GM23338 (cell line): Measurements from ENCODE around the gene LHX1. TPM values are rescaled to one million over a fixed set of nuclear protein-coding genes. Genes with fewer than 3 reads are reported as not detected.

Experiments
- ATAC-seq: fragments of 200-7000 bp; cut with Tn5 transposase; 3 replicates; pipeline ENCODE4 v1.9.1; 2020
- DNase-seq: peaks from one replicate; pipeline ENCODE4 v3.0.0-alpha.2; 2015; ENCODE audit warnings: low spot score
- H2AFZ ChIP-seq: fragments of 200-600 bp; sonication (generic); 2 replicates; pipeline ENCODE4 v1.8.0; 2016; ENCODE audit warnings: antibody characterized with exemption, mild to moderate bottlenecking, moderate library complexity
- H3F3A ChIP-seq: fragments of 200-600 bp; sonication (generic); replicated peaks from 2 replicates; pipeline ENCODE4 v1.8.0; 2017; ENCODE audit warnings: antibody characterized with exemption, mixed run types, low read depth
- H3K27ac ChIP-seq: fragments of 200-600 bp; sonication (generic); 2 replicates; pipeline ENCODE4 v1.6.1; 2016; ENCODE audit warnings: low read depth
- H3K27me3 ChIP-seq: fragments of 200-600 bp; sonication (generic); 2 replicates; pipeline ENCODE4 v1.8.0; 2016; ENCODE audit warnings: mild to moderate bottlenecking, mixed run types, moderate library complexity; ENCODE audit not compliant: insufficient read depth
- H3K36me3 ChIP-seq: fragments of 200-600 bp; sonication (generic); 2 replicates; pipeline ENCODE4 v1.8.0; 2016; ENCODE audit warnings: mild to moderate bottlenecking; ENCODE audit not compliant: insufficient read depth
- H3K4me1 ChIP-seq: fragments of 200-600 bp; sonication (generic); 2 replicates; pipeline ENCODE4 v1.8.0; 2016; ENCODE audit warnings: mild to moderate bottlenecking, moderate library complexity; ENCODE audit not compliant: insufficient read depth
- H3K4me2 ChIP-seq: fragments of 200-600 bp; sonication (generic); 2 replicates; pipeline ENCODE4 v1.7.1; 2017; ENCODE audit warnings: mixed run types
- H3K4me3 ChIP-seq: fragments of 200-600 bp; sonication (generic); 2 replicates; pipeline ENCODE4 v1.6.1; 2016; ENCODE audit warnings: mixed run types
- H3K79me2 ChIP-seq: fragments of 200-600 bp; sonication (generic); replicated peaks from 2 replicates; pipeline ENCODE4 v1.8.0; 2017; ENCODE audit warnings: mild to moderate bottlenecking; ENCODE audit not compliant: insufficient read depth
- H3K9me2 ChIP-seq: fragments of 200-600 bp; sonication (generic); 2 replicates; pipeline ENCODE4 v1.8.0; 2017; ENCODE audit not compliant: insufficient read depth
- H4K20me1 ChIP-seq: fragments of 200-600 bp; sonication (generic); replicated peaks from 2 replicates; pipeline ENCODE4 v1.8.0; 2017; ENCODE audit warnings: mild to moderate bottlenecking; ENCODE audit not compliant: insufficient read depth
- H3K27ac Mint-ChIP-seq: 2 replicates; pipeline ENCODE4 v1.8.0; 2020; ENCODE audit warnings: inconsistent platforms, mild to moderate bottlenecking, moderate library complexity, mixed read lengths
- H3K27me3 Mint-ChIP-seq: 3 replicates; pipeline ENCODE4 v1.8.0; 2022; ENCODE audit warnings: low read depth, mild to moderate bottlenecking, moderate library complexity, mixed read lengths, inconsistent platforms; ENCODE audit not compliant: insufficient read depth, poor library complexity
- H3K36me3 Mint-ChIP-seq: 3 replicates; pipeline ENCODE4 v1.8.0; 2021; ENCODE audit warnings: low read depth, mild to moderate bottlenecking, inconsistent platforms, moderate library complexity, mixed read lengths
- H3K4me1 Mint-ChIP-seq: 3 replicates; pipeline ENCODE4 v1.8.0; 2020; ENCODE audit warnings: mild to moderate bottlenecking, inconsistent platforms, mixed read lengths
- H3K4me3 Mint-ChIP-seq: 3 replicates; pipeline ENCODE4 v1.8.0; 2021; ENCODE audit warnings: moderate library complexity, mild to moderate bottlenecking, inconsistent platforms, mixed read lengths
- H3K9me3 Mint-ChIP-seq: 3 replicates; pipeline ENCODE4 v1.8.0; 2020; ENCODE audit warnings: moderate library complexity, mild to moderate bottlenecking, inconsistent platforms, mixed read lengths
- CREB1 ChIP-seq: fragments of 250-450 bp; sonication (Bioruptor Pico); IDR thresholded peaks from 2 replicates; pipeline ENCODE4 v1.5.0; 2020; ENCODE audit warnings: low read depth, mild to moderate bottlenecking, moderate library complexity
- CTCF ChIP-seq, 2 experiments: fragments of 200-600 bp in 1 of 2; sonication (generic) in 1 of 2; conservative IDR thresholded peaks; 2 replicates each; pipeline versions ENCODE4 v1.5.1 to v1.6.1; 2016 to 2017; ENCODE audit warnings: antibody characterized with exemption in 2 of 2, low read depth in 2 of 2, mild to moderate bottlenecking in 2 of 2, moderate library complexity in 1 of 2
- EZH2phosphoT487 ChIP-seq: fragments of 200-600 bp; sonication (generic); IDR thresholded peaks from one replicate; pipeline ENCODE4 v1.8.1; 2018; ENCODE audit warnings: antibody characterized with exemption; ENCODE audit not compliant: unreplicated experiment
- JUNB ChIP-seq: IDR thresholded peaks from one replicate; pipeline ENCODE4 v1.6.1; 2016; ENCODE audit warnings: antibody characterized with exemption; ENCODE audit not compliant: unreplicated experiment
- NANOG ChIP-seq: IDR thresholded peaks from 2 replicates; pipeline ENCODE4 v1.6.1; 2016; ENCODE audit warnings: antibody characterized with exemption, borderline replicate concordance
- POLR2AphosphoS5 ChIP-seq: IDR thresholded peaks from 2 replicates; pipeline ENCODE4 v1.6.1; 2016; ENCODE audit warnings: antibody characterized with exemption, low read depth
- ZNF114 ChIP-seq: fragments of 250-450 bp; sonication (Bioruptor Pico); IDR thresholded peaks from 2 replicates; pipeline ENCODE4 v1.5.0; 2020; ENCODE audit warnings: mild to moderate bottlenecking, moderate library complexity
- ZNF331 ChIP-seq: fragments of 250-450 bp; sonication (Bioruptor Pico); IDR thresholded peaks from 2 replicates; pipeline ENCODE4 v1.5.0; 2020; ENCODE audit warnings: low read depth, mild to moderate bottlenecking, moderate library complexity
- polyA plus RNA-seq: library from polyadenylated mRNA; unstranded; fragments of >200 nt; fragmentation: Nextera tagmentation; extraction: Ambion mirVana; gene quantifications from 2 replicates; pipeline ENCODE4 v1.2.1, GENCODE V29; 2016
- total RNA-seq: library from RNA; depleted of rRNA; stranded (reverse); fragments of >200 nt; shearing (Covaris generic); gene quantifications from 2 replicates; pipeline ENCODE4 v1.2.3, GENCODE V29; 2014
- TF ChIP-seq, protein P1 (sequence below): IDR thresholded peaks from 2 replicates; pipeline ENCODE4 v1.6.1; 2016; ENCODE audit warnings: antibody characterized with exemption
- TF ChIP-seq, protein P2 (sequence below): fragments of 250-450 bp; sonication (Bioruptor Pico); IDR thresholded peaks from 2 replicates; pipeline ENCODE4 v1.5.0; 2020; ENCODE audit warnings: mild to moderate bottlenecking, moderate library complexity
- TF ChIP-seq, protein P3 (sequence below): IDR thresholded peaks from one replicate; pipeline ENCODE4 v1.6.1; 2018; ENCODE audit warnings: antibody characterized with exemption; ENCODE audit not compliant: unreplicated experiment

LHX1 gene
- total and polyA plus RNA-seq, 2 experiments from 2014 or later, result 0.52 to 0.74 TPM

DNA sequence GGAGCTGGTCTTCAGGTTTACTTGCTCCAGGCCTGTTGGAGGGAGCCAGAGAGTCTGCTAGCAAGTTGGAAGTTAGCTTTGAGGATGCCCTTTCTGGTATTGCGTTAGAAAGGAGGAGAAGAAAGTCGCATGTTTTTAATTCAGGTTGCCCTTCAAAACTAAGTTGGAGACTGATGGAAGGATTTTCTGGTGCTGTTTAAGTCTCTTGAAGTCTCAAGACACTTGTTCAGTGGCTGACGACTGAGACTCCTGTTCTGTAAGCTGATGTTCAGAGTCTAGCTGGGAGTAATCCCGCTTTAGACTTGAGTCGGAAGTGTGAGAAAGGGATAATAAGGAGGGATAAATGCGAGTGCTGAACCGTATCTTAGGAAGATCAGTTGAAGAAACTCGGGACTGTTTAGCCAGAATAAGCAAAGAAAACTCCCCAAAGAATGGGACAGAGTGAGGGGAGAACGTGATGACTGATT, 12.2 kb downstream of the LHX1 start:
- Histone ChIP-seq H3K4me2 (peak overlapping the region; percentile 99), H3K4me3 (peak overlapping the region; percentile 94), H3K4me1 (peaks cover 49% of the 10 kb centered on the region), H2AFZ (peak overlapping the region; percentile 92), H3F3A (peaks cover 34% of the 10 kb centered on the region; the same call in 1 of the 2 replicates), H3K27me3 (peaks cover 49% of the 10 kb centered on the region), H3K36me3 (peaks cover 23% of the 10 kb centered on the region), H3K9me2 (no peaks in the 10 kb centered on the region), H4K20me1 (peaks cover 21% of the 10 kb centered on the region), H3K79me2 (peaks cover 37% of the 10 kb centered on the region), H3K27ac (no peak overlapping the region; the same call in 1 of the 2 replicates)
- ATAC-seq (no peak), DNase-seq (no peak)
- Mint-ChIP-seq H3K4me1 (peaks cover 40% of the 10 kb centered on the region), H3K9me3 (no peaks in the 10 kb centered on the region), H3K27ac (0 out of 2 replicates have a peak overlapping the region, but pooled peaks have one; percentile 74), H3K27me3 (peaks cover 50% of the 10 kb centered on the region), H3K4me3 (peak overlapping the region; percentile 92), H3K36me3 (peaks cover 38% of the 10 kb centered on the region)
- TF ChIP-seq POLR2AphosphoS5 (no peak), ZNF331 (CRISPR knock-in tag) (no peak), JUNB (no peak), CREB1 (CRISPR knock-in tag) (no peak), NANOG (no peak), CTCF (conservative IDR thresholded peaks at IDR 0.05; ENCODE audit: low read depth in 2 of 2) (no peak), ZNF114 (CRISPR knock-in tag) (no peak), EZH2phosphoT487 (no peak)
- TF ChIP-seq, protein P1, sequence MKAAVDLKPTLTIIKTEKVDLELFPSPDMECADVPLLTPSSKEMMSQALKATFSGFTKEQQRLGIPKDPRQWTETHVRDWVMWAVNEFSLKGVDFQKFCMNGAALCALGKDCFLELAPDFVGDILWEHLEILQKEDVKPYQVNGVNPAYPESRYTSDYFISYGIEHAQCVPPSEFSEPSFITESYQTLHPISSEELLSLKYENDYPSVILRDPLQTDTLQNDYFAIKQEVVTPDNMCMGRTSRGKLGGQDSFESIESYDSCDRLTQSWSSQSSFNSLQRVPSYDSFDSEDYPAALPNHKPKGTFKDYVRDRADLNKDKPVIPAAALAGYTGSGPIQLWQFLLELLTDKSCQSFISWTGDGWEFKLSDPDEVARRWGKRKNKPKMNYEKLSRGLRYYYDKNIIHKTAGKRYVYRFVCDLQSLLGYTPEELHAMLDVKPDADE, result no peak
- TF ChIP-seq, protein P2, sequence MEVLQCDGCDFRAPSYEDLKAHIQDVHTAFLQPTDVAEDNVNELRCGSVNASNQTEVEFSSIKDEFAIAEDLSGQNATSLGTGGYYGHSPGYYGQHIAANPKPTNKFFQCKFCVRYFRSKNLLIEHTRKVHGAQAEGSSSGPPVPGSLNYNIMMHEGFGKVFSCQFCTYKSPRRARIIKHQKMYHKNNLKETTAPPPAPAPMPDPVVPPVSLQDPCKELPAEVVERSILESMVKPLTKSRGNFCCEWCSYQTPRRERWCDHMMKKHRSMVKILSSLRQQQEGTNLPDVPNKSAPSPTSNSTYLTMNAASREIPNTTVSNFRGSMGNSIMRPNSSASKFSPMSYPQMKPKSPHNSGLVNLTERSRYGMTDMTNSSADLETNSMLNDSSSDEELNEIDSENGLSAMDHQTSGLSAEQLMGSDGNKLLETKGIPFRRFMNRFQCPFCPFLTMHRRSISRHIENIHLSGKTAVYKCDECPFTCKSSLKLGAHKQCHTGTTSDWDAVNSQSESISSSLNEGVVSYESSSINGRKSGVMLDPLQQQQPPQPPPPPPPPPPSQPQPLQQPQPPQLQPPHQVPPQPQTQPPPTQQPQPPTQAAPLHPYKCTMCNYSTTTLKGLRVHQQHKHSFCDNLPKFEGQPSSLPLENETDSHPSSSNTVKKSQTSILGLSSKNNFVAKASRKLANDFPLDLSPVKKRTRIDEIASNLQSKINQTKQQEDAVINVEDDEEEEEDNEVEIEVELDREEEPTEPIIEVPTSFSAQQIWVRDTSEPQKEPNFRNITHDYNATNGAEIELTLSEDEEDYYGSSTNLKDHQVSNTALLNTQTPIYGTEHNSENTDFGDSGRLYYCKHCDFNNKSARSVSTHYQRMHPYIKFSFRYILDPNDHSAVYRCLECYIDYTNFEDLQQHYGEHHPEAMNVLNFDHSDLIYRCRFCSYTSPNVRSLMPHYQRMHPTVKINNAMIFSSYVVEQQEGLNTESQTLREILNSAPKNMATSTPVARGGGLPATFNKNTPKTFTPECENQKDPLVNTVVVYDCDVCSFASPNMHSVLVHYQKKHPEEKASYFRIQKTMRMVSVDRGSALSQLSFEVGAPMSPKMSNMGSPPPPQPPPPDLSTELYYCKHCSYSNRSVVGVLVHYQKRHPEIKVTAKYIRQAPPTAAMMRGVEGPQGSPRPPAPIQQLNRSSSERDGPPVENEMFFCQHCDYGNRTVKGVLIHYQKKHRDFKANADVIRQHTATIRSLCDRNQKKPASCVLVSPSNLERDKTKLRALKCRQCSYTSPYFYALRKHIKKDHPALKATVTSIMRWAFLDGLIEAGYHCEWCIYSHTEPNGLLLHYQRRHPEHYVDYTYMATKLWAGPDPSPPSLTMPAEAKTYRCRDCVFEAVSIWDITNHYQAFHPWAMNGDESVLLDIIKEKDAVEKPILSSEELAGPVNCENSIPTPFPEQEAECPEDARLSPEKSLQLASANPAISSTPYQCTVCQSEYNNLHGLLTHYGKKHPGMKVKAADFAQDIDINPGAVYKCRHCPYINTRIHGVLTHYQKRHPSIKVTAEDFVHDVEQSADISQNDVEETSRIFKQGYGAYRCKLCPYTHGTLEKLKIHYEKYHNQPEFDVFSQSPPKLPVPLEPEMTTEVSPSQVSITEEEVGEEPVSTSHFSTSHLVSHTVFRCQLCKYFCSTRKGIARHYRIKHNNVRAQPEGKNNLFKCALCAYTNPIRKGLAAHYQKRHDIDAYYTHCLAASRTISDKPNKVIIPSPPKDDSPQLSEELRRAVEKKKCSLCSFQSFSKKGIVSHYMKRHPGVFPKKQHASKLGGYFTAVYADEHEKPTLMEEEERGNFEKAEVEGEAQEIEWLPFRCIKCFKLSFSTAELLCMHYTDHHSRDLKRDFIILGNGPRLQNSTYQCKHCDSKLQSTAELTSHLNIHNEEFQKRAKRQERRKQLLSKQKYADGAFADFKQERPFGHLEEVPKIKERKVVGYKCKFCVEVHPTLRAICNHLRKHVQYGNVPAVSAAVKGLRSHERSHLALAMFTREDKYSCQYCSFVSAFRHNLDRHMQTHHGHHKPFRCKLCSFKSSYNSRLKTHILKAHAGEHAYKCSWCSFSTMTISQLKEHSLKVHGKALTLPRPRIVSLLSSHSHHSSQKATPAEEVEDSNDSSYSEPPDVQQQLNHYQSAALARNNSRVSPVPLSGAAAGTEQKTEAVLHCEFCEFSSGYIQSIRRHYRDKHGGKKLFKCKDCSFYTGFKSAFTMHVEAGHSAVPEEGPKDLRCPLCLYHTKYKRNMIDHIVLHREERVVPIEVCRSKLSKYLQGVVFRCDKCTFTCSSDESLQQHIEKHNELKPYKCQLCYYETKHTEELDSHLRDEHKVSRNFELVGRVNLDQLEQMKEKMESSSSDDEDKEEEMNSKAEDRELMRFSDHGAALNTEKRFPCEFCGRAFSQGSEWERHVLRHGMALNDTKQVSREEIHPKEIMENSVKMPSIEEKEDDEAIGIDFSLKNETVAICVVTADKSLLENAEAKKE (CRISPR knock-in tag), result no peak
- TF ChIP-seq, protein P3, sequence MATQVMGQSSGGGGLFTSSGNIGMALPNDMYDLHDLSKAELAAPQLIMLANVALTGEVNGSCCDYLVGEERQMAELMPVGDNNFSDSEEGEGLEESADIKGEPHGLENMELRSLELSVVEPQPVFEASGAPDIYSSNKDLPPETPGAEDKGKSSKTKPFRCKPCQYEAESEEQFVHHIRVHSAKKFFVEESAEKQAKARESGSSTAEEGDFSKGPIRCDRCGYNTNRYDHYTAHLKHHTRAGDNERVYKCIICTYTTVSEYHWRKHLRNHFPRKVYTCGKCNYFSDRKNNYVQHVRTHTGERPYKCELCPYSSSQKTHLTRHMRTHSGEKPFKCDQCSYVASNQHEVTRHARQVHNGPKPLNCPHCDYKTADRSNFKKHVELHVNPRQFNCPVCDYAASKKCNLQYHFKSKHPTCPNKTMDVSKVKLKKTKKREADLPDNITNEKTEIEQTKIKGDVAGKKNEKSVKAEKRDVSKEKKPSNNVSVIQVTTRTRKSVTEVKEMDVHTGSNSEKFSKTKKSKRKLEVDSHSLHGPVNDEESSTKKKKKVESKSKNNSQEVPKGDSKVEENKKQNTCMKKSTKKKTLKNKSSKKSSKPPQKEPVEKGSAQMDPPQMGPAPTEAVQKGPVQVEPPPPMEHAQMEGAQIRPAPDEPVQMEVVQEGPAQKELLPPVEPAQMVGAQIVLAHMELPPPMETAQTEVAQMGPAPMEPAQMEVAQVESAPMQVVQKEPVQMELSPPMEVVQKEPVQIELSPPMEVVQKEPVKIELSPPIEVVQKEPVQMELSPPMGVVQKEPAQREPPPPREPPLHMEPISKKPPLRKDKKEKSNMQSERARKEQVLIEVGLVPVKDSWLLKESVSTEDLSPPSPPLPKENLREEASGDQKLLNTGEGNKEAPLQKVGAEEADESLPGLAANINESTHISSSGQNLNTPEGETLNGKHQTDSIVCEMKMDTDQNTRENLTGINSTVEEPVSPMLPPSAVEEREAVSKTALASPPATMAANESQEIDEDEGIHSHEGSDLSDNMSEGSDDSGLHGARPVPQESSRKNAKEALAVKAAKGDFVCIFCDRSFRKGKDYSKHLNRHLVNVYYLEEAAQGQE, result no peak
